A673 (cell line): Measurements from ENCODE around the gene NES.

Source experiments
- EZH2 ChIP-seq: fragments of 200-600 bp; sonication (generic); IDR thresholded peaks from 2 replicates; pipeline ENCODE4 v1.6.1; 2017; ENCODE audit warnings: borderline replicate concordance, low read depth, mild to moderate bottlenecking, mixed read lengths, antibody characterized with exemption, low read length; ENCODE audit not compliant: poor library complexity, severe bottlenecking
- TF ChIP-seq, protein P1 (sequence below): fragments of 300-800, 200-600 bp; sonication (generic); conservative IDR thresholded peaks from 2 replicates; pipeline ENCODE4 v1.5.1; 2017; ENCODE audit warnings: low read depth, mild to moderate bottlenecking, antibody characterized with exemption, low read length, moderate library complexity, mixed read lengths

DNA sequence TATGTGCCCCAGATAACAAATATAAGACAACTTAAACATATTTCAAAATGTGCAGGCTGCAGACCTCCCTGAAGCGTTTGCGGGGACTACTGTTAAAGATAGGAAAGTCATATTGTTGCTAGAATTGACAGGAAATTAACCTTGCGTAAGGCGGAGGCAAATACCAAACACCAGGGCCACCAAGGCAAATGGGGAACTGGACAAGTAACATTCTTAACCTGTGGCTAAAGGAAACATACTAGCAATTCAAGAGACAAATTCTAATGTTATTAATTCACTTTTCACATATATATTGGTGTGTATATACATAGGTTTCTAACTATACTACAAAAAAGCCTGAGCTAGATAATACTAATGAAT lies 51.1 kb downstream of the NES start:
- TF ChIP-seq, protein P1, sequence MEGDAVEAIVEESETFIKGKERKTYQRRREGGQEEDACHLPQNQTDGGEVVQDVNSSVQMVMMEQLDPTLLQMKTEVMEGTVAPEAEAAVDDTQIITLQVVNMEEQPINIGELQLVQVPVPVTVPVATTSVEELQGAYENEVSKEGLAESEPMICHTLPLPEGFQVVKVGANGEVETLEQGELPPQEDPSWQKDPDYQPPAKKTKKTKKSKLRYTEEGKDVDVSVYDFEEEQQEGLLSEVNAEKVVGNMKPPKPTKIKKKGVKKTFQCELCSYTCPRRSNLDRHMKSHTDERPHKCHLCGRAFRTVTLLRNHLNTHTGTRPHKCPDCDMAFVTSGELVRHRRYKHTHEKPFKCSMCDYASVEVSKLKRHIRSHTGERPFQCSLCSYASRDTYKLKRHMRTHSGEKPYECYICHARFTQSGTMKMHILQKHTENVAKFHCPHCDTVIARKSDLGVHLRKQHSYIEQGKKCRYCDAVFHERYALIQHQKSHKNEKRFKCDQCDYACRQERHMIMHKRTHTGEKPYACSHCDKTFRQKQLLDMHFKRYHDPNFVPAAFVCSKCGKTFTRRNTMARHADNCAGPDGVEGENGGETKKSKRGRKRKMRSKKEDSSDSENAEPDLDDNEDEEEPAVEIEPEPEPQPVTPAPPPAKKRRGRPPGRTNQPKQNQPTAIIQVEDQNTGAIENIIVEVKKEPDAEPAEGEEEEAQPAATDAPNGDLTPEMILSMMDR, result no peak
- TF ChIP-seq EZH2, result no peak
